Activated CD8-positive, alpha-beta memory T cell treated with anti-CD3 and anti-CD28 coated beads, Interleukin-2, amount 50 U/mL, for 1 hour (primary cell): ENCODE results near the gene ZNF473.

Source experiments
- DNase-seq: peaks from one replicate; pipeline ENCODE4 v3.0.0-alpha.2; 2020; ENCODE audit errors: extremely low read depth

Gene ZNF473

DNA sequence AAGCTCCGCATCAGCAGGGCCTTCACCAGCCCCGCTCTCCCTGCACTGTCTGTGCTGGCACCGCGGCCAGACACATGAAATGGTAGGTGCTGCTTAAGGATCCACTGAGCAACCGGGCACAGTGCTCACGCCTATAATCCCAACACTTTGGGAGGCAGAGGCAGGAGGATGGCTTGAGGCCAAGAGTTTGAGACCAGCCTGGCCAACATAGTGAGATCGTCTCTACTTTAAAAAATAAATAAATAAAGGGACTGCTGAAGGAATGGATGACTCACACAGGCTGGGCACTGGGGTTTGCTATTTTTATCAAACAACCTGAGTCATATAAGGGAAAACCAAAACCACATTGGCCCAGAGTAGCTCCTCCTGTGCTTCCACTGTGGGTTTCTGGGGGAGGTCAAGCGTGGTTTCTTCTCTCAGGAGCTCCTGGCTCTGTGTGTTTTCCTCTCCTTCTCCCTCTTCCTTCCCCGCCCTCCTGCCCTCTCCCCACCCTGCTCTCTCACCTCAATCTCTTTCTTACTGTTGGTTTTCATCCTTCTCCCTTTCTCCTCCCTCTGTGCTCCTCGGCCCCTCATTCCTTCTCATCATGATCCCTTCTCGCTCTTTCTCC, 21.9 kb upstream of the ZNF473 start:
- DNase-seq = no peak

DNA sequence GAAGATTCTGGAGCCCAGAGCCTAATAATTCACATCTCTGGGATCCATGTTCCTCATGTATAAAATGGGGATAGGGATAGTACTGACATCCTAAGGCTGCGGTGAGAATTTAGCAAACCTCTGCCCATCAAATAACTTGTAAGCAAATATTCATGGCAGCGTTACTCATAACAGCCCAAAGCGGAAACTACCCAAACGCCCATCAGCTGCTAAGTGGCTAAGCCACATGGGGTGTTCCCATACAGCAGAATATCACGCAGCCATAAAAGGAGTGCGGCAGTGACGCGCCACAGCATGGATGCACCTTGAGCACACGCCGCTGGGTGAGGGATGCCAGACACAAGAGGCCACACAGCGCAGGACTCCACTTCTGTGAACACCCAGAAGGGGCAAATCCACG, 20.4 kb upstream of the ZNF473 start:
- no peak for DNase-seq

DNA sequence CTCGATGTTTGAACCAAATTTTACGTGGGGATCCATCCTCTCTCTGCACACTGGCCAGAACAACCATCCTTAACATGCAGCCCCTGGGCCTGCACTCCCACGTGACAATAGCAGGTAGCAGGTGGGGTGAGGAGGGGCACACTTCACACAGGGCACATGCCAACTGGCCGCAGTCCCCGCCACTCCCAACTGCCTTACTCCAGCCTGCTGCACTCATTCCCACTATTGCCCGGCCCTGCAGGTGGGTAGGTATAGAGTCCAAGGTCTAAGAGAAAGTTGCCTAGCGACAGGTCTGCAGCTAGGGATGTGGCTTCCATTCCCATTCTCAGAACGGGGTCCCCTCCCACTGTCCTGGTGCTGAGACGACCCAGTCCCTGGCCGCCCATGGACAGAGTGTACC, 18.6 kb upstream of the ZNF473 start:
- DNase-seq = no peak

DNA sequence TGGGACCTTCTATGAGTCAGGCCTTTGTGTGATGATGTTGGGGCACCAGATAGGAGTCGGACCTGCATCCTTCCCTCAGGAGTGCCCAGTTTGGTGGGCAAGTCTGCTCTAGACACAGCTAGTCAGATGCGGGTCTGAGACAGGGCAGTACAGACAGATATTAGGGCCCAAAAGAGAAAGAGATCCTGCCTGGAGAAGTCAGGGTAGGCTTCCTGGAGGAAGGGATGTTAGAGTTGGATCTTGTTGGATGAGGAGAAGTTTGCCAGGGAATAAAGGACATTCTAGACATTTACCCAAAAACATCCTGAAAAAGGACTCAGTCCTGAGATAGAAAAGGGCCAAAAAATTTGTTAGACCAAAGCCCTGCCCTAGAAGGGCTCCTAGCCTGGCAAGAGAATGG, 17.9 kb upstream of the ZNF473 start:
- no peak for DNase-seq

DNA sequence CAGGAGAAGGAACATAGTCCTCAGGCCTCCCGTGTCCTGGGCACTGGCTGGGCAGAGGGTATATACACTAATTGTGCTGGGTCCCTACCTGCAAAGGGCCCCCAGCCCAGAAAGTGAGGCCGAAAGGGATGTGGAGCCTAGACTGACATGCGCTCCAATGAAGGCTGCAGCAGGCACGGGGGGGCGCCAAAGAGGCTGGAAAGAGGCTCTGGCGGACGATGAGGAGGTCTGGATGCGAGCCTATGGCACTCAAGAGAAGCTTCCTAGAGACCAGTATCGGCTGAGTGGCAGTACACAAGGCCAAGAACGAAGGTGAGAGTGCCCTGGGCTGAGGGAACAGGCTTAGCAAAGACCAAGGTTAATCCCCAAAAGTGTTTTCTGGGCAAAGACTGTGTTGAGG, 17.3 kb upstream of the ZNF473 start:
- DNase-seq = no peak

DNA sequence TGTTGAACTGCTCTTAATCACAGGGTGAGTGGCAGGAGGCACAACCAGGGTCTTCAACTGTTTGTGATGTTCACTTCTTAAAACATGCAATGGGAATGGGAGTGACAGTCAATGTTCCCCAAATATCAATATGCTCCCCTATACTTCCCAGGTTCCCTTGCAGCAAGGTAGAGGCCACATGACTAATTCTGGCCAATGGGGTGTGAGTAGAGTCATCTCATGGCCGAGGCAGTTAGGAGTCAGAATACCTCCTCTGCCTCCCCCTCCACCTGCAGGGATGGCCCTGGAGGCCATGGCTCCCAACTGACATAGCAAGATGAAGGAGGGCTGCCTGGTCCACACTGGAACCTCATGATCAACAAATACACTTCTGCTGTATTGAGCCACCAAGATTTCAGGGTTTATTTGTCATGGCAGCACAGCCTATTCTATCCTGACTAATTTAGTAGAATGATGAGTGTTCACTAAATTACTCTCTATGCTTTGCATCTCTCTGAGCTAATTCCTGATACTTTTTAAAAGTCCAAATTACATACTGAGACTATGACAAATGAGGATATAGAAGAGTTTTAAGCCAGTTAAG, 9.5 kb upstream of the ZNF473 start:
- no peak for DNase-seq

DNA sequence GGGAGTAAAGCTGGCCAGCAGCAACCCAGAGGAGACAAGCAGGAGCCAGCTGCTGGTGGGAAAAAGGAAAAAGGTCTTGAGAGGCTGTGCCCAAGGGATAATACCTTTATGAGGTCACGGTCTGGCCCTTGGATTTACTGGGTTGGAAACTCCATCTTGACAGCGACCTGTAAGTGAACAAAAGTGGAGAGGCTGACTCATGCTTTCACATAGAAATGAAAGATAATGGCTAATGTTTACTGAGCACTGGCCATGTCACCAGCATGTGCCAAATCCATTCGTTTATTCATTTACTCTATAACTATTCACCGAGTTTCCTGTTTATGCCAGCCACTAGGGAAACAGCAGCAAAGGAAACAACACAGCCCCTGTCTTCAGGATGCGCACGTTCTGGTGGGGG, 5.3 kb upstream of the ZNF473 start:
- no peak for DNase-seq

DNA sequence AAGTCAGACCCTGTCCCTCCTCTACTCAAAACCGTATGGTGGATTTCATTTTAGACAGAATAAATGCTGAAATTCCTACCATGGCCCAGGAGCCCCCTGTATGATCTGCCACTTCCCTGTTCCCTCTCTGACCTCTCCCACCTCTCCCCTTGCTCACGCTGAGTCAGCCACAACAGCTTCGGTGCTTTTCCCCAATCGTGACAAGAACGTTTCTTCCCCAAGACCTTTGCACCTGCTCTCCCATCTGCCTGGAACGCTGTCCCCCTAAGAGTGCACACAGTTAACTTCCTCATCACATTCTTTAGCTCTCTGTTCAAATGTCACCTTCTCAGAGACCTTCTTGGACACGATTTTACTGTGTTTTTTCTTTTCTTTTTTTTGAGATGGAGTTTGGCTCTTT, 3.0 kb upstream of the ZNF473 start:
- DNase-seq = no peak

DNA sequence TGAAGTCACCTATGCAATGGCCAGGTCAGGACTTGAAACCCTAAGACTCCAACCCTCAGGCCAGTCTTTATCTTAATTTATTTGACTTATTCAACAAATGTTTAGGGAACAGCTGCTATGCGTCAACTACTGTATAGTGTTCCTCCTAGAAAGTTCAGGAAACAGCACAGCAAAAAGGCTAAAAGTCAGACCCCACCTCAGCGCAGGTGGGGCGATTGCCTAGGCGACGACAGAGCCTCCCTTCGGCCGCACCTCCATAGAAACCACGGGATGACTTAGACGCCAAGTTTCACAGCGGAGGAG, 1.1 kb upstream of the ZNF473 start:
- no peak for DNase-seq

DNA sequence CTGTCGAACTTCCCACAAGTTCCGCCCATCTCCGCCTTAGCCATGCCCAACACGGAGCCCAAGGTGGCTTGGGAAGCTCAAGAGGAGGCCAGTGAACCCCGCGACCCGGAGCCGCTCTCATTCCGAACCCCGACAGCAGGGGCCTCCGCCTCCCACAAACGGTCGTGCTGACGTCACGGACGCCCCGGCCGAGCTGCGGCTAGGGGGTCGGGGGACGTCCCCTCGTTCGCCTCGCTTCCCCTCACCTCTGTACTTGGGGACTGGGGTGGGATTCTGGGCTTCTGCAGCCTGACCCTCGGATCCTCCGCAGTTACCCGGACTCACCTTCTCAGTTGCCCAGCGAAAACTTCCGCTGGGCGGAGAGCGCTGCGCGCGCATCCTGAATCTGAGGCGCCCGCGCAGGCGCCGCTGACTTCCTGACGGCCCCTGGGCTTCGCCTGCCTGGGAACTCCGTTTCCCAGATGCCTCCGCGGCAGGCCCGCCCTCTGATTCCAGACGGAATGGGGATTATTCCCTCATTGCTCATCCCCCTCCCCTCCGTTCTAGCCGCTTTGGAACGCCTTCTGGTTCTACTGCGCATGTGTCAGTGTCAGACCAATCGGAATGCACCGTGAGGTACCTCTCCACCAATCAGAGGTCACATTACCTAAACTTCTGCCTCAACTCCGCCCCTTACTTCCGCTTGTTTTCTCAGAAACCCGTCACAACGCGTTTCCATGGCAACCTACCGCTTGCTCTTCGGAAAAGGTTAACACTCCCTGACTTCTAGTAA, 597 bp upstream of the ZNF473 start, which contains the start of gene VRK3:
Gene VRK3 (minus strand): TSS at position 351 of the 772 bp plus-strand sequence. CDS start 9,210 bp downstream, outside the sequence.
- peak; percentile 99 for DNase-seq

DNA sequence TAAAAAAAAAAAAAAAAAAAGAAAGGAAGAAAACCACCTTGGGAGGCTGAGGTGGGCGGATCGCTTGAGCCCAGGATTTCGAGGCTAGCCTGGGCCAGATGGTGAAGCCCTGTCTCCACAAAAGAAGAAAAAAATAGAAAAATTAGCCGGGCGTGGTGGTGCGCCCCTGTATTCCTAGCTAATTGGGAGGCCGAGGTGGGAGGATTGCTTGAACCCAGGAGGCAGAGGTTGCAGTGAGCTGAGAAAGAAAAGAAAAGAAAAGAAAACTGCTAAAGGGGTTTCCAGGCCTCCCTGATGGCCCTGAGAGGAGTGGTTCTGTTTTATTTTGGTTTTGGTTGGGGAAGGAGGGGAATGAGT, 723 bp downstream of the ZNF473 start:
- no peak for DNase-seq

DNA sequence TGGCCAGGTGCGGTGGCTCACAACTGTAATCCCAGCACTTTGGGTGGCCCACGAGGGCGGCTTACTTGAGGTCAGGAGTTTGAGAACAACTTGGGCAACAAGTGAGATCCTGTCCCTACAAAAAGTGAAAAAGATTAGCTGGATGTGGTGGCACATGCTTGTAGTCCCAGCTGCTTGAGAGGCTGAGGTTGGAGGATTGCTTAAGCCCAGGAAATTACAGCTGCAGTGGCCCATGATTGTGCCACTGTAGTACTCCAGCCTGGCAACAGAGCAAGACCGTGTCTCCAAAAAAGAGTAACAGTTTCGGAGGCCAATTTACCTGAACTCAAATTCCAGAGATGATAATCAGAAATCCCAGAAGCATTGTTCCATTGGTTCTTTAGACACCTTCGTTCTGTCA, 4.4 kb downstream of the ZNF473 start:
- no peak for DNase-seq

DNA sequence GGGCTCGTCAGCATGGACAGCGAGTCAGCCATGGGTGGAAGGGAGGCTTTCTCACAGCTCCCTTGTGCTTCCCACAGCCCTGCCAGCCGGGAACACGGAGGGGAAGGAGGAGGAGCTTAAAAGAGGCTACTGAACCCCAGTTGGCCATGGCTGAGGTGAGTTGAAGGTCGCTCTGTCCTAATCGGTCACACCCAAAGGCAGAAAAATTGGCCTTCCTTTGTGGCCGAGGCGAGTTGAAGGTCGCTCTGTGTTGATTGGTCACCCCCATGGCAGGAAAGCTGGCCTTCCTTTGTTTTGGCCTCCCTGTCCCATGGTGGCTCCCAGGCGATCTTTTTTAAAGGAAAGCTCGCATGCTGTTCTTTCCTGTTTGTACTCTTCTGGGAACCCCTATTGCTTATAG, 5.1 kb downstream of the ZNF473 start:
- no peak for DNase-seq

DNA sequence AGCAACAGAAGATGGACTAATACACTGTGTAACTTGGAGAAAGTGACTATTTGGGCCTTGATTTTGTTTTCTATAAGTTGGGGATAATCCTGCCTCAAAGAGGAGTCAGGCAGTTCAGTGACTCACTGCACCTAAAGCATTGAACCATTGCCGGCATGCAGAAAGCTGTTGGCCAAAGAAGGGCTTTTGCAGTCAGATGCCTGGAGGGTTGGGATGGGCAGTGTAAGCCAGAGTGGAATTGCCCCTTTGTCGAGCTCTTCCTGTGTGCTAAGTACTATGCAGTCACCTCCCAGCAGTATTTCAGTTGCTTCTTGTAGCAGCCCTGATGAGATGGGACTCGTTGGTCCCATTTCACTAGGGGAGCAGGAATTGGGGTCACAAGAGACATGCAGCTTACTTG, 11.1 kb downstream of the ZNF473 start:
- DNase-seq = no peak

DNA sequence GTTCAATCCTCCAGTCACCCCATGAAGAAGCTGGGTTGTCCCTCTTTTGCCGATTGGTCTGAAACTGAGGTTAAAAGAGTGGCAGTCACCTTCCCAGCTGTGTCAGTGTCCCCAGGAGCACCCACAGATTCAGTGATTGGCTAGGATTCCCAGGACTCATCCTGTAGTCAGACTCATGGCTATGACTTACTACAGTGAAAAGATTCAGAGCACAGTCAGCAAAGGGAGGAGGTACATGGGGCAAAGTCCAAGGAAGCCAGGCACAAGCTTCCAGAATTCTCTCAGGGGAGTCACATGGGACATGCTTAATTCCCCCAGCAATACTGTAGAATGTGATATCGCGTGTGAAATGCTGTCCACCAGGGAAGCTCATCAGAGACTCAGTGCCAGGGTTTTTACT, 14.2 kb downstream of the ZNF473 start:
- no peak for DNase-seq

DNA sequence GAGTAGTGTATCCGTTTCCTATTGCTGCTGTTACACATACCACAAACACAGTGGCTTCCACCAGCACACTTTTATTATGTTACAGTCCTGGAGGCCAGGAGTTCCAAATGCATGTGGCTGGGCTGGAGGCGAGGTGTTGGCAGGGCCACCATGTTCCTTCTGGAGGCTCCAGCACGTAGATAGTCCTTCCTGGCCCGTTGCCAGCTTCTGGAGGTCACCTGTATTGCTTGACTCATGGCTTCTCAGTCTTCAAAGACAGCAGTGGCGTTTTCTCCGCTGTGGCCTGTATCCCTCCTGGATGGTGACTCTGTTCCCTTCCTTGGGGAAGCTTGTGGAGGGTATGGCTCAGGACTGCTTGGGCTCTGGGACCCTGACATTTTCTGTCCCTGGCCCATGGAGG, 15.2 kb downstream of the ZNF473 start:
- no peak for DNase-seq

DNA sequence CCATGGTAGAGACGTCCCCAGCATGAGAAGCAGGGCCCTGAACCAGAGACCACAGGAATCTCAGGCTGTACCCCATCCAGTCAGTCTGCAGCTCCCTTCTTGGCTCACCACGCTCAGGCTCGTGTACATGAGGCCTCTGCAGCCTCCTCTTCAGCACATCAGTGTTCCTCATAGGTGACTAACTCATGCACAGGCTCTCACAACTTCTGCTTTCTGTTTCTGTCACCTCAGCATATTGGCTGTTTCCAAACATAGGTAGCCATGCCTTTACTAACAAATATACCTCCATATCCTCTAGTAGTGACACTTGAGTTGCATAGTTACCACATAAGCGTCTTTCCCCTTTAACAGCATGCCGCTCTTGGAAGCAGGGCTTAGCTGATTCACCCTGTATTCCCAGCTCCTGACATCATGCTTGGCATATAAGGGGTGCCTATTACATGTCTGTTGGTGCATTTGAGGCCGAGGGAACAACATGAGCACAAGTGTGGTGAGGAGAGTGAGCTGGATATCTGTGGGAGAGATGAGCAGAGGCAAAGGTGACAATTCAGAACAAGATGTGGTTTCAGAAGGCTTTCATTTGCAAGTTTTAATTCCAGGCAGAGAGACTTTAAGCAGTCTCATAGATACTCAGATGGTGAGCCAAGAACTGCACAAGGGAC, 16.7 kb downstream of the ZNF473 start:
- DNase-seq = no peak

DNA sequence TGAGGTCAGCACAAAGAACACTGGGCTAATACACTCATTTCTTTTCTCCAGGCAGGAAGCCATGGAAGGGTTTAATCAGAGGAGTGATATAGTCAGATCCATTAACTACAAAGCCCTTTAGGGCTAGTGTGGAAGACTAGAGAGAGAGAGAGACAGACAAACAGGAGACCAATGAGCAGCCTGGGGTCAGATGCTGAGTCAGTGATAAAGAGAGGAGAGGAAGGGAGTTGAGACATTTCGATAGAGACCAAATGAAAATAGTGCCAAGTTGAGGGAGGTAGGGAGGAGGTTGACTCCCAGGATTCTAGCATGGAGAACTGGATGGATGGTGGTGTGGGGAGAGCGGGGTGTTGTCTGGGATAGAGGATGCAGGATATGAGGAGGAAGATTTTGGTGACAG, 18.2 kb downstream of the ZNF473 start:
- DNase-seq = no peak

DNA sequence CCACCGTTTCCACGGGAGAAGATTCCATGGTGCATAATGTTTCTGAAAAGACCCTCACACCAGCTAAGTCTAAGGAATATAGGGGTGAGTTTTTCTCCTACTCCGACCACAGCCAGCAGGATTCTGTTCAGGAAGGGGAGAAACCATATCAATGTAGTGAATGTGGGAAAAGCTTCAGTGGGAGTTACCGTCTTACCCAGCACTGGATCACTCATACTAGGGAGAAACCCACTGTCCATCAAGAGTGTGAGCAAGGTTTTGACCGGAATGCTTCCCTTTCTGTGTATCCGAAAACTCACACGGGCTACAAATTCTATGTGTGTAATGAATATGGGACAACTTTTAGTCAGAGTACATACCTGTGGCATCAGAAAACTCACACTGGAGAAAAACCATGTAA, 19.1 kb downstream of the ZNF473 start:
- DNase-seq = no peak

DNA sequence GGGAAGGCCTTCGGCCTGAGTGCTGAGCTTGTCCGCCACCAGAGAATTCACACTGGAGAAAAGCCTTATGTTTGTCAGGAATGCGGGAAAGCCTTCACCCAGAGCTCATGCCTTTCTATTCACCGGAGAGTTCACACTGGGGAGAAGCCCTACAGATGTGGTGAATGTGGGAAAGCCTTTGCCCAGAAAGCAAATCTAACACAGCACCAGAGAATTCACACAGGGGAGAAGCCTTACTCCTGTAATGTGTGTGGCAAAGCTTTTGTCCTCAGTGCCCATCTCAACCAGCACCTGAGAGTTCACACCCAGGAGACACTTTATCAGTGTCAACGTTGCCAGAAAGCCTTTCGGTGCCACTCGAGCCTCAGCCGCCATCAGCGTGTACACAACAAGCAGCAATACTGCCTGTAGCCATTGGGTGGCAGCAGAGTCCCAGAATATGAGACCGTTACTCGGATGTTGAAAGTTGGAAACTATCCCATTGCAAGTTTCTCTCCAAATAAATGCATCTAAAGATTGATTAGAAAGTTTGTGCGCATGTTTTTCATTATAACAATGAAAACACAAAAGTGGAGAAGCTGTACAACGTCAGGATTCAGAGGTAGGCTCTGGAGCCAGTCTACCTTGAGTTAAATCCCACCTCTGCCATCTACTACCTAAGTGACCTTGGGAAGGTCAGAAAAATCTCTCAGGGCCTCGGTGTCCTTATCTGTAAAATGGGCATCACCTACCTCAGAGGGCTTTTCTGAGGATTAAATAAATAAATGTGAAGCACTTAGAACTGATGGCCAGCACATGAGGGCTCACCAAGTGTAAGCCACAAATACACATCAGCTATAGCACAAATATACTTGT, 21.1 kb downstream of the ZNF473 start:
- DNase-seq = peak; percentile 20

DNA sequence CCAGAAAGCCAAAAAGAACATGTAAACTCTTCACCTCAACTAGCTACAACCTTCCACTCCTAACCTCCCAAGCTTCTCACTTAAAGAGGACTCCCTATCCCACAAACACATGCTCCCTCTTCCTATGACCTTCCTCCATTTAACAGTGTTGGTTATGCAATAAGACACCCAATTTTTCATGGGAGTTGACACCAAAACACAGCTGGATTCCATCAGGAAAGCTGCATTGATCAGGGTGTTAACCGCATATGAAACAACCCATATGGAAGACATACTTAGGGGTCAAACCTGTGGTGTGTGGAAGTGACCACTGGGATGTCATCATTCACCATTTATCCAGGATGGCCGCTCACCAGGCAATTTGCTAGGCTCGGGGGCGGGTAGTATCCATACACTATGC, 21.9 kb downstream of the ZNF473 start:
- DNase-seq = no peak
